HG03060 (cell line): ENCODE measurements around the gene ROBO3.

Experiments
- ATAC-seq: cut with Tn5 transposase; IDR thresholded peaks from one replicate; pipeline ENCODE4 v1.9.1; 2021; ENCODE audit warnings: low read depth, moderate number of reproducible peaks; ENCODE audit not compliant: unreplicated experiment

ROBO3 gene

GRCh38 chr11:124865181-124865901 lies at the start of gene ROBO3:
TSS of gene ROBO3 (plus strand) at chr11:124865432. CDS start at chr11:124865578, 146 bp downstream.
- no peak for ATAC-seq

- ATAC-seq, result no peak
Measured at GRCh38 chr11:124817036-124817435, 48.2 kb upstream of the ROBO3 start.

GRCh38 chr11:124821995-124822730 lies 43.1 kb upstream of the ROBO3 start:
- ATAC-seq, result no peak

GRCh38 chr11:124823512-124824376 lies 41.5 kb upstream of the ROBO3 start:
- no peak for ATAC-seq

- ATAC-seq, result no peak
Measured at GRCh38 chr11:124825876-124826275, 39.4 kb upstream of the ROBO3 start.

GRCh38 chr11:124829986-124830385 lies 35.2 kb upstream of the ROBO3 start:
- ATAC-seq, result no peak

- ATAC-seq, result no peak
Measured at GRCh38 chr11:124830749-124831148, 34.5 kb upstream of the ROBO3 start.

GRCh38 chr11:124831897-124832296 lies 33.3 kb upstream of the ROBO3 start:
- no peak for ATAC-seq

GRCh38 chr11:124832571-124832970 lies 32.7 kb upstream of the ROBO3 start:
- no peak for ATAC-seq

GRCh38 chr11:124834526-124835180 lies 30.6 kb upstream of the ROBO3 start:
- ATAC-seq, result no peak

- ATAC-seq, result no peak
Measured at GRCh38 chr11:124835918-124836317, 29.3 kb upstream of the ROBO3 start.

GRCh38 chr11:124837491-124837856 lies 27.8 kb upstream of the ROBO3 start:
- no peak for ATAC-seq

- no peak for ATAC-seq
Measured at GRCh38 chr11:124838805-124839127, 26.5 kb upstream of the ROBO3 start.

GRCh38 chr11:124839128-124839971 lies 25.9 kb upstream of the ROBO3 start:
- no peak for ATAC-seq

- no peak for ATAC-seq
Measured at GRCh38 chr11:124839972-124840621, 25.1 kb upstream of the ROBO3 start.

- no peak for ATAC-seq
Measured at GRCh38 chr11:124840666-124841065, 24.6 kb upstream of the ROBO3 start.

- no peak for ATAC-seq
Measured at GRCh38 chr11:124841201-124841600, 24.0 kb upstream of the ROBO3 start.

- no peak for ATAC-seq
Measured at GRCh38 chr11:124841840-124842239, 23.4 kb upstream of the ROBO3 start.

GRCh38 chr11:124842305-124842704 lies 22.9 kb upstream of the ROBO3 start:
- ATAC-seq, result no peak

GRCh38 chr11:124843616-124843910 lies 21.7 kb upstream of the ROBO3 start:
- no peak for ATAC-seq
